IMR-90 (cell line): Measurements from ENCODE around the gene SRPRA. TPM values are rescaled to one million over a fixed set of nuclear protein-coding genes. Genes with fewer than 3 reads are reported as not detected.

Source experiments
- ATAC-seq: fragments of 200-7000 bp; cut with Tn5 transposase; 2 replicates; pipeline ENCODE4 v1.9.1; 2020; ENCODE audit warnings: low read depth, mild to moderate bottlenecking, moderate library complexity
- BruUV-seq: library from RNA; stranded (reverse); fragments of 400-500 nt; replicated peaks from 2 replicates; lab custom pipeline; 2021; lab: Mats Ljungman, UMichigan
- CTCF ChIA-PET: fragments of 300-600 bp; formaldehyde crosslinking; extraction: SDS; loops from one replicate; lab custom pipeline; 2021; ENCODE audit warnings: antibody characterized with exemption; lab: Yijun Ruan, JAX
- POLR2A ChIA-PET: fragments of 300-600 bp; sonication (Branson Sonifier 250); formaldehyde crosslinking; loops from one replicate; lab custom pipeline; 2022; ENCODE audit warnings: antibody characterized with exemption; ENCODE audit not compliant: unreplicated experiment; lab: Charles Lee
- DNase-seq: peaks from one replicate; pipeline ENCODE4 v3.0.0; 2013
- H2AFZ ChIP-seq: replicated peaks from 2 replicates; pipeline ENCODE3; 2013; ENCODE audit warnings: low read length, mild to moderate bottlenecking; ENCODE audit not compliant: poor library complexity
- H2AK5ac ChIP-seq: 2 replicates; pipeline ENCODE4 v1.6.1; 2013; ENCODE audit warnings: low read depth, low read length, inconsistent platforms
- H2AK9ac ChIP-seq: replicated peaks from 2 replicates; pipeline ENCODE3; 2013; ENCODE audit warnings: mild to moderate bottlenecking, low read depth, low read length, moderate library complexity; ENCODE audit not compliant: poor library complexity
- H2BK120ac ChIP-seq: 2 replicates; pipeline ENCODE4 v1.6.1; 2013; ENCODE audit warnings: low read depth, low read length, inconsistent platforms
- H2BK15ac ChIP-seq: 3 replicates; pipeline ENCODE4 v1.6.1; 2013; ENCODE audit warnings: low read depth, low read length, inconsistent platforms
- H2BK20ac ChIP-seq: 2 replicates; pipeline ENCODE4 v1.6.1; 2013; ENCODE audit warnings: low read depth, mild to moderate bottlenecking, inconsistent platforms, low read length, moderate library complexity
- H2BK5ac ChIP-seq: 2 replicates; pipeline ENCODE4 v1.6.1; 2013; ENCODE audit warnings: mild to moderate bottlenecking, low read depth, low read length, inconsistent platforms; ENCODE audit not compliant: poor library complexity, severe bottlenecking
- H3K14ac ChIP-seq: replicated peaks from 2 replicates; pipeline ENCODE4 v1.6.1; 2013; ENCODE audit warnings: low read depth, low read length, inconsistent platforms
- H3K18ac ChIP-seq: 2 replicates; pipeline ENCODE4 v1.6.1; 2013; ENCODE audit warnings: low read depth, low read length, control low read depth
- H3K23ac ChIP-seq: 2 replicates; pipeline ENCODE4 v1.6.1; 2013; ENCODE audit warnings: low read depth, low read length, inconsistent platforms
- H3K27ac ChIP-seq: 2 replicates; pipeline ENCODE4 v1.5.1; 2013; ENCODE audit warnings: mild to moderate bottlenecking, control low read depth, low read length; ENCODE audit not compliant: insufficient read depth
- H3K27me3 ChIP-seq: 2 replicates; pipeline ENCODE4 v1.6.1; 2013; ENCODE audit warnings: low read length; ENCODE audit not compliant: control insufficient read depth, insufficient read depth
- H3K36me3 ChIP-seq: 2 replicates; pipeline ENCODE4 v1.6.1; 2013; ENCODE audit warnings: low read length, mixed read lengths; ENCODE audit not compliant: control insufficient read depth, insufficient read depth
- H3K4ac ChIP-seq: 2 replicates; pipeline ENCODE4 v1.6.1; 2013; ENCODE audit warnings: low read depth, low read length, inconsistent platforms
- H3K4me1 ChIP-seq: 2 replicates; pipeline ENCODE4 v1.6.1; 2013; ENCODE audit warnings: low read length, mixed read lengths; ENCODE audit not compliant: control insufficient read depth, insufficient read depth
- H3K4me2 ChIP-seq: 2 replicates; pipeline ENCODE4 v1.6.1; 2013; ENCODE audit warnings: low read depth, mild to moderate bottlenecking, control low read depth, low read length, moderate library complexity
- H3K4me3 ChIP-seq: 2 replicates; pipeline ENCODE4 v1.5.1; 2013; ENCODE audit warnings: low read depth, mild to moderate bottlenecking, control low read depth, low read length, moderate library complexity; ENCODE audit not compliant: insufficient read depth
- H3K56ac ChIP-seq: 2 replicates; pipeline ENCODE4 v1.6.1; 2013; ENCODE audit warnings: low read length, inconsistent platforms; ENCODE audit not compliant: insufficient read depth; ENCODE audit errors: extremely low read depth
- H3K79me1 ChIP-seq, 2 experiments: 2 replicates each; pipeline ENCODE4 v1.6.1; 2013; ENCODE audit warnings: low read length in 2 of 2, inconsistent platforms in 1 of 2, low read depth in 1 of 2
- H3K9ac ChIP-seq: 2 replicates; pipeline ENCODE4 v1.6.1; 2013; ENCODE audit warnings: low read depth, low read length, control low read depth
- H3K9me1 ChIP-seq: 2 replicates; pipeline ENCODE4 v1.6.1; 2013; ENCODE audit warnings: low read length, inconsistent platforms; ENCODE audit not compliant: insufficient read depth
- H3K9me3 ChIP-seq: 2 replicates; pipeline ENCODE4 v1.6.1; 2013; ENCODE audit warnings: low read length; ENCODE audit not compliant: control insufficient read depth, insufficient read depth
- H4K20me1 ChIP-seq: 2 replicates; pipeline ENCODE4 v1.6.1; 2013; ENCODE audit warnings: low read length, inconsistent platforms; ENCODE audit not compliant: insufficient read depth
- H4K5ac ChIP-seq: 2 replicates; pipeline ENCODE4 v1.6.1; 2013; ENCODE audit warnings: mild to moderate bottlenecking, low read depth, low read length, control low read depth
- H4K8ac ChIP-seq, 2 experiments: 2 replicates each; pipeline ENCODE4 v1.6.1; 2013; ENCODE audit warnings: low read depth in 2 of 2, low read length in 2 of 2, control low read depth in 1 of 2, inconsistent platforms in 1 of 2
- H4K91ac ChIP-seq: 2 replicates; pipeline ENCODE4 v1.6.1; 2013; ENCODE audit warnings: low read depth, low read length, inconsistent platforms; ENCODE audit not compliant: insufficient read depth
- CEBPB ChIP-seq: IDR thresholded peaks from 2 replicates; pipeline ENCODE4 v1.6.1; 2012; ENCODE audit warnings: low read depth, low read length, improper control_type of control experiment
- CHD1 ChIP-seq: IDR thresholded peaks from 2 replicates; pipeline ENCODE4 v1.6.1; 2012; ENCODE audit warnings: low read depth, low read length, improper control_type of control experiment
- MAFK ChIP-seq: IDR thresholded peaks from 2 replicates; pipeline ENCODE4 v1.6.1; 2012; ENCODE audit warnings: low read depth, low read length, improper control_type of control experiment
- NFE2L2 ChIP-seq: fragments of 150-350 bp; IDR thresholded peaks from 2 replicates; pipeline ENCODE4 v1.6.1; 2016; ENCODE audit warnings: low read depth, mild to moderate bottlenecking, low read length
- POLR2A ChIP-seq: IDR thresholded peaks from 2 replicates; pipeline ENCODE4 v1.6.1; 2012; ENCODE audit warnings: mild to moderate bottlenecking, low read depth, low read length
- RAD21 ChIP-seq: IDR thresholded peaks from 2 replicates; pipeline ENCODE4 v1.6.1; 2012; ENCODE audit warnings: low read length, improper control_type of control experiment
- RCOR1 ChIP-seq: IDR thresholded peaks from 2 replicates; pipeline ENCODE4 v1.6.1; 2012; ENCODE audit warnings: mild to moderate bottlenecking, low read length, improper control_type of control experiment; ENCODE audit not compliant: insufficient replicate concordance
- RFX5 ChIP-seq: IDR thresholded peaks from 2 replicates; pipeline ENCODE4 v1.8.0; 2012; ENCODE audit warnings: low read depth, mild to moderate bottlenecking, low read length, moderate library complexity
- SMC3 ChIP-seq: fragments of 150-350 bp; IDR thresholded peaks from 2 replicates; pipeline ENCODE4 v1.6.1; 2016; ENCODE audit warnings: low read depth, mild to moderate bottlenecking, antibody characterized with exemption, low read length, moderate library complexity
- WGBS, 2 experiments: methylation state at CpG; one replicate each; pipeline versions ENCODE4 v1.1.5 to v1.1.7; 2013; ENCODE audit warnings: missing lambda C conversion rate in 2 of 2; ENCODE audit not compliant: insufficient read length in 1 of 2; ENCODE audit errors: extremely low coverage in 2 of 2; 5-methylcytosine and 5-hydroxymethylcytosine counted together
- dilution Hi-C: fragments of 300-500 bp; cut with HindIII; formaldehyde crosslinking; loops from one replicate; pipeline ENCODE4 v1.14.3; 2018; ENCODE audit warnings: low sequenced_read_pairs; ENCODE audit not compliant: unreplicated experiment
- in situ Hi-C: fragments of 300-500 bp; cut with MboI; formaldehyde crosslinking; loops from 3 replicates; pipeline ENCODE4 v1.14.3; 2019; ENCODE audit warnings: low sequenced_read_pairs, inconsistent platforms, mixed read lengths
- intact Hi-C: fragments of 100-400 bp; cut with micrococcal nuclease; formaldehyde crosslinking; loops from 2 replicates; pipeline ENCODE4 v1.10.0; 2022
- polyA plus RNA-seq, 3 experiments: library from polyadenylated mRNA; depleted of rRNA; stranded (reverse); fragments of >200 nt; gene quantifications; 2 replicates each; pipeline ENCODE4 v1.2.3, GENCODE V29; 2012; ENCODE audit warnings: low replicate concordance in 1 of 3
- total RNA-seq: library from RNA; depleted of rRNA; stranded (reverse); fragments of >200 nt; gene quantifications from 2 replicates; pipeline ENCODE4 v1.2.3, GENCODE V29; 2012
- TF ChIP-seq, protein P1 (sequence below): fragments of 150-350 bp; IDR thresholded peaks from 2 replicates; pipeline ENCODE4 v1.6.1; 2017; ENCODE audit warnings: mild to moderate bottlenecking, antibody characterized with exemption, low read length, low read depth
- TF ChIP-seq, protein P2 (sequence below): conservative IDR thresholded peaks from 2 replicates; pipeline ENCODE4 v1.5.1; 2012; ENCODE audit warnings: mild to moderate bottlenecking, low read depth, low read length, improper control_type of control experiment
- TF ChIP-seq, protein P3 (sequence below): fragments of 150-350 bp; IDR thresholded peaks from 2 replicates; pipeline ENCODE4 v1.6.1; 2016; ENCODE audit warnings: low read depth, mild to moderate bottlenecking, low read length, moderate library complexity, borderline replicate concordance

Gene SRPRA
- total and polyA plus RNA-seq, 2 of the 4 experiments (the other 2 are of a cell fraction) = 108 to 131 TPM

DNA sequence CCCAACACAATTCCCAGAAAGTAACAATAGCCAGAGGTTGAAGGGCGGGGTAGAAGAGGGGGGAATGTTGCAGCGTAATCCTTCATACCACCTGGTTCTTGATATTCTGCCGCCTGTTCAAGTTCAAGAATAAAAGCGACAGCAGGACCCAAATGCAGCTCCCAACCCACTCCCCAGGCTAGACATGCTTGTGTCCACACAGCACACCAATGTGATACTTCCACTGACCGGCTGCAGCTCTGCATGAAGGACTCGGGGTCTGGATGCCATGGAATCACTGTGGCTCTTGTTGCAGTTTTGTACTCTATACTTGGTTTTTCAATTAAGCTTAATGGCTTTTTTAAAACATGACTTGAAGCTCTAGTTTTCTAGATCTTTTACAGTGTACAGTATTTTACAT lies 6.5 kb downstream of the SRPRA start:
- TF ChIP-seq CEBPB (no peak), SMC3 (no peak), RCOR1 (no peak), POLR2A (no peak), MAFK (no peak), RFX5 (no peak), CHD1 (no peak), RAD21 (no peak), NFE2L2 (no peak)
- TF ChIP-seq, protein P1, sequence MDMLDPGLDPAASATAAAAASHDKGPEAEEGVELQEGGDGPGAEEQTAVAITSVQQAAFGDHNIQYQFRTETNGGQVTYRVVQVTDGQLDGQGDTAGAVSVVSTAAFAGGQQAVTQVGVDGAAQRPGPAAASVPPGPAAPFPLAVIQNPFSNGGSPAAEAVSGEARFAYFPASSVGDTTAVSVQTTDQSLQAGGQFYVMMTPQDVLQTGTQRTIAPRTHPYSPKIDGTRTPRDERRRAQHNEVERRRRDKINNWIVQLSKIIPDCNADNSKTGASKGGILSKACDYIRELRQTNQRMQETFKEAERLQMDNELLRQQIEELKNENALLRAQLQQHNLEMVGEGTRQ = no peak
- TF ChIP-seq, protein P2, sequence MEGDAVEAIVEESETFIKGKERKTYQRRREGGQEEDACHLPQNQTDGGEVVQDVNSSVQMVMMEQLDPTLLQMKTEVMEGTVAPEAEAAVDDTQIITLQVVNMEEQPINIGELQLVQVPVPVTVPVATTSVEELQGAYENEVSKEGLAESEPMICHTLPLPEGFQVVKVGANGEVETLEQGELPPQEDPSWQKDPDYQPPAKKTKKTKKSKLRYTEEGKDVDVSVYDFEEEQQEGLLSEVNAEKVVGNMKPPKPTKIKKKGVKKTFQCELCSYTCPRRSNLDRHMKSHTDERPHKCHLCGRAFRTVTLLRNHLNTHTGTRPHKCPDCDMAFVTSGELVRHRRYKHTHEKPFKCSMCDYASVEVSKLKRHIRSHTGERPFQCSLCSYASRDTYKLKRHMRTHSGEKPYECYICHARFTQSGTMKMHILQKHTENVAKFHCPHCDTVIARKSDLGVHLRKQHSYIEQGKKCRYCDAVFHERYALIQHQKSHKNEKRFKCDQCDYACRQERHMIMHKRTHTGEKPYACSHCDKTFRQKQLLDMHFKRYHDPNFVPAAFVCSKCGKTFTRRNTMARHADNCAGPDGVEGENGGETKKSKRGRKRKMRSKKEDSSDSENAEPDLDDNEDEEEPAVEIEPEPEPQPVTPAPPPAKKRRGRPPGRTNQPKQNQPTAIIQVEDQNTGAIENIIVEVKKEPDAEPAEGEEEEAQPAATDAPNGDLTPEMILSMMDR = no peak
- TF ChIP-seq, protein P3, sequence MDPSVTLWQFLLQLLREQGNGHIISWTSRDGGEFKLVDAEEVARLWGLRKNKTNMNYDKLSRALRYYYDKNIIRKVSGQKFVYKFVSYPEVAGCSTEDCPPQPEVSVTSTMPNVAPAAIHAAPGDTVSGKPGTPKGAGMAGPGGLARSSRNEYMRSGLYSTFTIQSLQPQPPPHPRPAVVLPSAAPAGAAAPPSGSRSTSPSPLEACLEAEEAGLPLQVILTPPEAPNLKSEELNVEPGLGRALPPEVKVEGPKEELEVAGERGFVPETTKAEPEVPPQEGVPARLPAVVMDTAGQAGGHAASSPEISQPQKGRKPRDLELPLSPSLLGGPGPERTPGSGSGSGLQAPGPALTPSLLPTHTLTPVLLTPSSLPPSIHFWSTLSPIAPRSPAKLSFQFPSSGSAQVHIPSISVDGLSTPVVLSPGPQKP = no peak
- Histone ChIP-seq H3K18ac (no peak overlapping the region), H3K4ac (no peak overlapping the region), H3K27ac (no peak overlapping the region), H2AFZ (no peak overlapping the region), H2BK120ac (no peak overlapping the region), H3K4me2 (no peak overlapping the region), H3K9me1 (peaks cover 14% of the 10 kb centered on the region), H3K9ac (no peak overlapping the region), H4K8ac (no peak overlapping the region), H3K4me1 (peaks cover 3% of the 10 kb centered on the region), H3K27me3 (no peaks in the 10 kb centered on the region), H4K91ac (no peak overlapping the region), H3K36me3 (peaks cover 45% of the 10 kb centered on the region), H4K5ac (no peak overlapping the region), H3K79me1 (peaks cover 21 to 51% of the 10 kb centered on the region in 2 experiments), H3K23ac (no peak overlapping the region), H2AK9ac (no peak overlapping the region), H2BK20ac (no peak overlapping the region), H3K14ac (no peak overlapping the region), H2AK5ac (no peak overlapping the region), H3K56ac (no peak overlapping the region), H3K9me3 (no peaks in the 10 kb centered on the region), H2BK15ac (no peak overlapping the region), H2BK5ac (no peak overlapping the region), H3K4me3 (no peak overlapping the region), H4K20me1 (peaks cover 15% of the 10 kb centered on the region)
- WGBS, 2 experiments = no CpG with 5 or more reads among the region's 6 CpGs
- intact Hi-C loops (no loop called here), dilution Hi-C loops (no loop called here), in situ Hi-C loops (no loop called here)
- POLR2A ChIA-PET = no interaction called here
- no TSS peak for BruUV-seq
- CTCF ChIA-PET = no interaction called here
- DNase-seq = no peak
- ATAC-seq = no peak
